ENCODE measurements around the gene NRAP. TPM values are rescaled to one million over a fixed set of nuclear protein-coding genes. Genes with fewer than 3 reads are reported as not detected.
A peak's percentile ranks its signal among the peaks of the same experiment; 100 is the strongest.

NRAP gene
- total RNA-seq, 1 donor from 2014 or later: 27.1 TPM

DNA sequence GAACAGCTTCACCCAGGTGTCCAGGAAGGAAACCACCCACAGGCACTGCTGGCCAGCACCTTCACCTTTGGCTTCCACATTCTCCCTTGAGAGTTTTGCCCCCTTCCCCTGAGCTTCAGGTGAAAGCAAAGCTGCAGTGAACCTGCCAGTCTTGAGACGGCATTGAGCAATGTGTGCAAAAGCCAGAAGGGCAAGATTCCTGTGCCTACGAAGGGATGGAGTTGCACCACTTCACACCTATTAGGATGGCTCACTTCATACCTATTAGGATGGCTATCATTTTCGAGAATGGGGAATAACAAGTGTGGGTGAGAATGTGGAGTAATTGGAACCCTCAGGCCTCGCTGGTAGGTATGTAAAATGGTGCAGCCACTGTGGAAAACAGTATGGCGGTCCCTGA is 103.8 kb downstream of the NRAP start:
- Histone ChIP-seq H3K9me3 (ENCODE audit: control insufficient read depth in 3 of 3, low read length in 3 of 3) (no peaks in the 10 kb centered on the region), H3K9ac (ENCODE audit: low read depth in 1 of 3, low read length in 3 of 3) (no peak overlapping the region)

DNA sequence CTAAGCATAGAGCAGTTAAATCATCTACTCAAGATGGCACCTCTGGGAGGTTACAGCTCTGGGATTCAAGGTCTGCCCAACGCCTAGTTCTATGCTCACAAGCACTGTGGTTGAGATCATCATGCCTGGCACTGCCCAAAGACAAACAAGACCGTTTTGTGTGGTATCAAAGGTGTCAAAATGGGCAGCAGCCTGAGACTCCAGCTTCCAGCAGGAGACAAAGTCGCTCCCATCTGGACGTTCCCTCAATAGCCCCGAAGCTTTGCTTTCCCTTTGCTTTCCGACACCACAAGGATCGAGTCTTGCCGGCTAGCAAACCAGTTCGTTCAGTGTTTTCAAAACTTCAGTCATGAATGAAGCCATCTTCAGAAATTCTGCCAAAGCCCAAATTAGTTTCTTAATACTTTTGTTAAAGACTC is 105.9 kb downstream of the NRAP start:
- H3K27ac ChIP-seq (ENCODE audit: low read depth, low read length): peak overlapping the region; percentile 6
- peaks cover 4 to 18% (median 5%) of the 10 kb centered on the region in 3 donors for H3K4me1 ChIP-seq (ENCODE audit: control insufficient read depth in 3 of 3, insufficient read depth in 3 of 3, low read length in 3 of 3)

More for the DNA sequence above, 103.8 kb downstream of the NRAP start:
- Histone ChIP-seq H3K27me3 (ENCODE audit: control insufficient read depth in 3 of 3, insufficient read depth in 3 of 3, low read length in 3 of 3) (no peaks in the 10 kb centered on the region), H3K4me1 (ENCODE audit: control insufficient read depth in 3 of 3, insufficient read depth in 3 of 3, low read length in 3 of 3) (peaks cover 9 to 18% (median 9%) of the 10 kb centered on the region in 3 donors), H3K4me3 (ENCODE audit: low read length in 3 of 3) (no peak overlapping the region), H3K36me3 (ENCODE audit: control insufficient read depth in 3 of 3, insufficient read depth in 3 of 3, low read length in 3 of 3) (no peaks in the 10 kb centered on the region), H3K27ac (ENCODE audit: low read depth, low read length) (no peak overlapping the region)

DNA sequence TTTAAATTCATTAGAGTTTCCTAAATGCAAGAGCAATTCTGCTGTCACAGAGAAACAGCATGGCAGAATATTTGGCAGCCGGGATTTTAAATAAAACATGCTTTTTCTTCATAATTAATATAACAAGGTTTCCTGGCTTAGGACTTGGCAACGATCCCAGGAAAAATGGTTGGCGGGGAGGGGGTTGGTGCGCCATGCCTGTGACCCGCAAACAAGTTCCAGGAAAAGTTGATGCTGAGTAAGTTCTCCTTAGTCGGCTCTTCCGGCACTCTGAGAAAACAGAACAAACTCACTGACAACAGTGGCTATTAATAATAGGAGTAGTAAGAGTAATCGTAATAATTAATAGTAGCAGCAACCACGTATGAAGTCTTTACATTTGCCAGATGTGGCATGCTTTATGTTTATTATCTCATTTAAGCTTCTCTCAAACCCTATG is 106.4 kb downstream of the NRAP start:
- no peaks in the 10 kb centered on the region for H3K27me3 ChIP-seq (ENCODE audit: control insufficient read depth in 3 of 3, insufficient read depth in 3 of 3, low read length in 3 of 3)
- peaks cover 3 to 15% (median 4%) of the 10 kb centered on the region in 3 donors for H3K4me1 ChIP-seq (ENCODE audit: control insufficient read depth in 3 of 3, insufficient read depth in 3 of 3, low read length in 3 of 3)
- H3K9me3 ChIP-seq (ENCODE audit: control insufficient read depth in 3 of 3, low read length in 3 of 3): no peaks in the 10 kb centered on the region
- no peak overlapping the region for H3K9ac ChIP-seq (ENCODE audit: low read depth in 1 of 3, low read length in 3 of 3)
- no peak overlapping the region for H3K4me3 ChIP-seq (ENCODE audit: low read length in 3 of 3)
- H3K36me3 ChIP-seq (ENCODE audit: control insufficient read depth in 3 of 3, insufficient read depth in 3 of 3, low read length in 3 of 3): no peaks in the 10 kb centered on the region
- peak overlapping the region; percentile 6 for H3K27ac ChIP-seq (ENCODE audit: low read depth, low read length)

More for the DNA sequence above, 105.9 kb downstream of the NRAP start:
- Histone ChIP-seq H3K4me3 (ENCODE audit: low read length in 3 of 3) (no peak overlapping the region), H3K36me3 (ENCODE audit: control insufficient read depth in 3 of 3, insufficient read depth in 3 of 3, low read length in 3 of 3) (no peaks in the 10 kb centered on the region), H3K27me3 (ENCODE audit: control insufficient read depth in 3 of 3, insufficient read depth in 3 of 3, low read length in 3 of 3) (no peaks in the 10 kb centered on the region), H3K9ac (ENCODE audit: low read depth in 1 of 3, low read length in 3 of 3) (no peak overlapping the region), H3K9me3 (ENCODE audit: control insufficient read depth in 3 of 3, low read length in 3 of 3) (no peaks in the 10 kb centered on the region)

DNA sequence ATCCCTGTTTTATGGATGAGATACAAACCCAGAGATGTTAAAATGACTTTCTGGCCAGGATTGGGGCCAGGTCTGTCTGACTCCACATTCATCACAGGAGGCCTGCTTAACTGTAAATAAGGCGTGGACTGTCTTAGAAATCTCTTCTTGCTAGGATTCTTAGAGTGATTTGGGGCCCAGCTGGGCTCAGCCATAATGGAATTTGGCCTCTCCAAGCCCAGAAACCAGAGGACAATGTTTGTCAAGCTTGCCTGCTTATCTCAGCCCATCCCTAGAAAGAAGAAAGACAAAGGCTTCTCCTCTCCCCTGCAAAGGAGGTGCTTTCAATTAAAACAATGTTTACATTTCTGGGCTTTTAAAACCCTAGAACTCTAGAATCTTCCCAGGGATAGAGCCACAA is 108.1 kb downstream of the NRAP start:
- no peak overlapping the region for H3K4me3 ChIP-seq (ENCODE audit: low read length in 3 of 3)
- H3K27me3 ChIP-seq (ENCODE audit: control insufficient read depth in 3 of 3, insufficient read depth in 3 of 3, low read length in 3 of 3): no peaks in the 10 kb centered on the region
- no peak overlapping the region for H3K9ac ChIP-seq (ENCODE audit: low read depth in 1 of 3, low read length in 3 of 3)
- no peak overlapping the region for H3K27ac ChIP-seq (ENCODE audit: low read depth, low read length)
- no peaks in the 10 kb centered on the region for H3K9me3 ChIP-seq (ENCODE audit: control insufficient read depth in 3 of 3, low read length in 3 of 3)
- no peaks in the 10 kb centered on the region for H3K36me3 ChIP-seq (ENCODE audit: control insufficient read depth in 3 of 3, insufficient read depth in 3 of 3, low read length in 3 of 3)
- peaks cover 0 to 5% (median 0%) of the 10 kb centered on the region in 3 donors for H3K4me1 ChIP-seq (ENCODE audit: control insufficient read depth in 3 of 3, insufficient read depth in 3 of 3, low read length in 3 of 3)

- peaks cover 0 to 5% (median 0%) of the 10 kb centered on the region in 3 donors for H3K4me1 ChIP-seq (ENCODE audit: control insufficient read depth in 3 of 3, insufficient read depth in 3 of 3, low read length in 3 of 3)
- no peak overlapping the region for H3K9ac ChIP-seq (ENCODE audit: low read depth in 1 of 3, low read length in 3 of 3)
- H3K27me3 ChIP-seq (ENCODE audit: control insufficient read depth in 3 of 3, insufficient read depth in 3 of 3, low read length in 3 of 3): no peaks in the 10 kb centered on the region
Measured at GRCh38 chr10:113555245-113555644, 108.6 kb downstream of the NRAP start.

DNA sequence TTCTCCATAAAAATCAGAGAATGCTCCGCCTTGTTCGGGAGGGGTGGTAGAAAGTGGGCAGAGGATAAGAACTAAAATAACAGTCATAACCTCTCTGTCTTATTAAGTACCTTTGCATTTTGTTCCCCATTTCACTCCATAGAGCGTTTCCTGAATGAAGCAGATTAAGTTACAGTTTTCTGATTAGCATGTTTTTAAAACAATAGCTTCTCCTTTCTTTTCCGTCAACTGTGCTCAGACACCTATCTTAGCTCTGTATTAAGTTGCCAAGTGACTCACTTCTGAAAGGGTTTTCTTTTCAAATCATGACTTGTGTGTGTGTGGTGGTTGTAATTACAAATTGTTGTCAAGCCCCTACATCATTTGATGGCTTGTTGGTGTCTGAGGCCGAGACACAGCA is 109.6 kb downstream of the NRAP start:
- Histone ChIP-seq H3K9ac (ENCODE audit: low read depth in 1 of 3, low read length in 3 of 3) (no peak overlapping the region), H3K27ac (ENCODE audit: low read depth, low read length) (no peak overlapping the region), H3K36me3 (ENCODE audit: control insufficient read depth in 3 of 3, insufficient read depth in 3 of 3, low read length in 3 of 3) (no peaks in the 10 kb centered on the region), H3K27me3 (ENCODE audit: control insufficient read depth in 3 of 3, insufficient read depth in 3 of 3, low read length in 3 of 3) (no peaks in the 10 kb centered on the region), H3K4me3 (ENCODE audit: low read length in 3 of 3) (no peak overlapping the region), H3K4me1 (ENCODE audit: control insufficient read depth in 3 of 3, insufficient read depth in 3 of 3, low read length in 3 of 3) (peaks cover 0 to 5% (median 0%) of the 10 kb centered on the region in 3 donors), H3K9me3 (ENCODE audit: control insufficient read depth in 3 of 3, low read length in 3 of 3) (no peaks in the 10 kb centered on the region)

More at GRCh38 chr10:113555245-113555644, 108.6 kb downstream of the NRAP start:
- H3K36me3 ChIP-seq (ENCODE audit: control insufficient read depth in 3 of 3, insufficient read depth in 3 of 3, low read length in 3 of 3): no peaks in the 10 kb centered on the region
- H3K27ac ChIP-seq (ENCODE audit: low read depth, low read length): no peak overlapping the region
- no peak overlapping the region for H3K4me3 ChIP-seq (ENCODE audit: low read length in 3 of 3)
- H3K9me3 ChIP-seq (ENCODE audit: control insufficient read depth in 3 of 3, low read length in 3 of 3): no peaks in the 10 kb centered on the region

DNA sequence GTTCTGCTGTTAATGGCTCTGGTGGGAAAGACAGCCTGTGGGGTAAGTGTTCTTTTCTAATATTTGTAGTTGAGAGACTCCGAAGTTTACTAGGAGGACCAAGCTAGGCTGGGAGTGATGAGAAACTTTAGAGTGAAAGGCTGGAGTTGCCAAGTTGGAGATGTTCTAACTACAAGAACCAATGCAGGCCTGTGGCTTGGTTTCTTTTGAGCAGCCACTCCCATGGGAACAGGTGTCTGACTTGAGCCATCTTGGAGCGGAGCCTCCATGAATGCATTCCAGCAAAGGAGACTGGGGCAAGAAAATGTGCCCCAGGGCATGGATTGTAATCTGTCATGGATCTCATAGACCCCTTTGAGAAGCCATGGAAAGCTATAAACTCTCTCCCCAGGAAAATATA is 110.7 kb downstream of the NRAP start:
- H3K4me1 ChIP-seq (ENCODE audit: control insufficient read depth in 3 of 3, insufficient read depth in 3 of 3, low read length in 3 of 3): peaks cover 0 to 5% (median 0%) of the 10 kb centered on the region in 3 donors
- no peaks in the 10 kb centered on the region for H3K9me3 ChIP-seq (ENCODE audit: control insufficient read depth in 3 of 3, low read length in 3 of 3)
- H3K27ac ChIP-seq (ENCODE audit: low read depth, low read length): no peak overlapping the region
- H3K27me3 ChIP-seq (ENCODE audit: control insufficient read depth in 3 of 3, insufficient read depth in 3 of 3, low read length in 3 of 3): no peaks in the 10 kb centered on the region
- H3K9ac ChIP-seq (ENCODE audit: low read depth in 1 of 3, low read length in 3 of 3): no peak overlapping the region
- no peak overlapping the region for H3K4me3 ChIP-seq (ENCODE audit: low read length in 3 of 3)
- H3K36me3 ChIP-seq (ENCODE audit: control insufficient read depth in 3 of 3, insufficient read depth in 3 of 3, low read length in 3 of 3): no peaks in the 10 kb centered on the region

DNA sequence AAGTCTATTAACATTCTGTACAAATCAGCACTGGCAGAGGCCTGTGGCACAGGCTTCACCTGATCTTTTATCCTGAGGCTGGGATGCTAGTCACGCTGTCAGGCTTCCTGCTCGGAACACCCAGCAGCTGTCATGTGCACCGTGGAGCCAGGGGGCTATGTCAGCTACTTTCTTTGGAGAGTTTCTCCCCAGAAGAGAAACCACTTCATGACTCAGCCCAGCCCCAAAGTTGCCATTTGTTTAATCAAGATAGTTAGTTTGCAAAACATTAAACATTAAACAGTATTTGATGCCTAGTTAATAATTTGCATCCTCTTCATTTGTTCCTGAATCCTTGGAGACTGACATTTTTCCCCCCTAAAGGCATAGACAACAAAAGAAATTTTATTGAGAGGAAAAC is 111.1 kb downstream of the NRAP start, which contains the start of gene HABP2:
TSS of gene HABP2 (plus strand) at position 353 of the 400 bp plus-strand sequence. CDS start 69 bp downstream, outside the sequence.
- Histone ChIP-seq H3K9me3 (ENCODE audit: control insufficient read depth in 3 of 3, low read length in 3 of 3) (no peaks in the 10 kb centered on the region), H3K27me3 (ENCODE audit: control insufficient read depth in 3 of 3, insufficient read depth in 3 of 3, low read length in 3 of 3) (no peaks in the 10 kb centered on the region), H3K9ac (ENCODE audit: low read depth in 1 of 3, low read length in 3 of 3) (no peak within 1 kb of the TSS), H3K4me3 (ENCODE audit: low read length in 3 of 3) (no peak within 1 kb of the TSS), H3K36me3 (ENCODE audit: control insufficient read depth in 3 of 3, insufficient read depth in 3 of 3, low read length in 3 of 3) (no peaks in the 10 kb centered on the region), H3K4me1 (ENCODE audit: control insufficient read depth in 3 of 3, insufficient read depth in 3 of 3, low read length in 3 of 3) (peaks cover 0 to 5% (median 0%) of the 10 kb centered on the region in 3 donors), H3K27ac (ENCODE audit: low read depth, low read length) (no peak within 1 kb of the TSS)

DNA sequence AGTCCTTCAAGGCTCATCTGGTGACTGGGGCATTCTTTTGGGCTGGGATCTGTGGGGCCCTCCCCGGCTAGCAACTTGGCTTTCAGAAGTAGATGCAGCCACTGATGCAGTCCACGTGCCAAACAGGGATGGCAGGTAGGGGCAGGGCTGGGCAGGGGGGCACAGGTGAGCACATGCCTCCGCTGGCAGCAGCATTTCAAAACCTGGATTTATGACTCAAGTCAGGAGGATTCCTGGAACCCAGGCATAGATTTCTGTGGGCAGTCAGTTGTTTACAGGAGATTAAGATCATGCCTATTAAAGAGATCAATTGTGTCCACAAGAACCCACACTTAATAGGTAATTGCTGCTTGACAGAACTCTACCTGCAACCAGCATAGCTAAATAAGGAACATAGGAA is 111.8 kb downstream of the NRAP start:
- H3K4me3 ChIP-seq (ENCODE audit: low read length in 3 of 3): no peak overlapping the region
- H3K27ac ChIP-seq (ENCODE audit: low read depth, low read length): no peak overlapping the region
- H3K4me1 ChIP-seq (ENCODE audit: control insufficient read depth in 3 of 3, insufficient read depth in 3 of 3, low read length in 3 of 3): peaks cover 0 to 5% (median 0%) of the 10 kb centered on the region in 3 donors
- no peaks in the 10 kb centered on the region for H3K36me3 ChIP-seq (ENCODE audit: control insufficient read depth in 3 of 3, insufficient read depth in 3 of 3, low read length in 3 of 3)
- no peaks in the 10 kb centered on the region for H3K27me3 ChIP-seq (ENCODE audit: control insufficient read depth in 3 of 3, insufficient read depth in 3 of 3, low read length in 3 of 3)
- no peaks in the 10 kb centered on the region for H3K9me3 ChIP-seq (ENCODE audit: control insufficient read depth in 3 of 3, low read length in 3 of 3)
- H3K9ac ChIP-seq (ENCODE audit: low read depth in 1 of 3, low read length in 3 of 3): no peak overlapping the region

DNA sequence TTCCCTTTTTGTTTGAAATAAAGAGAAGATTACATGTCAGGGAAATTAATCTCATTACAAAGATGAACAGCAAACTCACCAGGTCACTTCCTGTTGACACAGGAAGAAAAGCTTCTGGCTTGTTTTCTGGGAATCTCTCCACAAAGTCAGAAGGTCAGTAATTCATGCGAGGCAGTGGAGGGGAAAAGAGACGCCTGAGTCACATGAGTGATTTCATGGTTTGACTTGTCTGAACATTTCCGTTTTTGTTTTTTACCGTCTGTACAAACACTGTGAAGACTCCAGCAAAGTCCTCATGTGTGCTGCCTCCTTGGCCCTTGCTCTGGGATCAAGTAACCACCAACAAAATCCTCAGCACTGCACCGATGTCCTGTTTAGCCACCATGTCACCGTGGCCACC is 113.5 kb downstream of the NRAP start:
- Histone ChIP-seq H3K9me3 (ENCODE audit: control insufficient read depth in 3 of 3, low read length in 3 of 3) (no peaks in the 10 kb centered on the region), H3K27me3 (ENCODE audit: control insufficient read depth in 3 of 3, insufficient read depth in 3 of 3, low read length in 3 of 3) (no peaks in the 10 kb centered on the region), H3K27ac (ENCODE audit: low read depth, low read length) (peak overlapping the region; percentile 41), H3K4me3 (ENCODE audit: low read length in 3 of 3) (no peak overlapping the region), H3K36me3 (ENCODE audit: control insufficient read depth in 3 of 3, insufficient read depth in 3 of 3, low read length in 3 of 3) (no peaks in the 10 kb centered on the region), H3K9ac (ENCODE audit: low read depth in 1 of 3, low read length in 3 of 3) (no peak overlapping the region), H3K4me1 (ENCODE audit: control insufficient read depth in 3 of 3, insufficient read depth in 3 of 3, low read length in 3 of 3) (peaks cover 0 to 5% (median 0%) of the 10 kb centered on the region in 3 donors)
